GM19372 (cell line): ENCODE data around the gene ANTXR2.

Experiments used
- ATAC-seq: cut with Tn5 transposase; IDR thresholded peaks from one replicate; pipeline ENCODE4 v1.9.1; 2021; ENCODE audit warnings: mild to moderate bottlenecking, low read depth, moderate library complexity; ENCODE audit not compliant: unreplicated experiment

Gene ANTXR2

DNA sequence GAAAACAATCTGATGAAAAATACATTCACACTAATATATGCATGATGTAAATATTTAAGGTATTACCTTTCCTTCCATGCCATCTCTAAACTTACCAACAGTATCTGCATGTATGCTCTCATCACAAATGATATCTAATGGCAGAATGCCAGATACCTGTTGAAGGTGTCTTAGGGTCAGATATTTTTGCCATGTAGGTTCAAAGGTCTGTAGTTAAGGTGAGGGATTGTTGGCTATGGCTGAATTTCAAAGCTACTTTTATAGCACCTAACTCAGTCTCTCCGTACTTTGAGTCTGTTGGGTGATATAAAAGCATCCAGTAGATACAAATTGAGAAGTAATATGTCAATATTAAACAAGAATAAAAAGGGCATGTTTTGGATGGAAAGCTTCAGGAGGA, 19.8 kb upstream of the ANTXR2 start:
- ATAC-seq, result no peak

GRCh38 chr4:80092088-80092487, 19.1 kb upstream of the ANTXR2 start:
- no peak for ATAC-seq

DNA sequence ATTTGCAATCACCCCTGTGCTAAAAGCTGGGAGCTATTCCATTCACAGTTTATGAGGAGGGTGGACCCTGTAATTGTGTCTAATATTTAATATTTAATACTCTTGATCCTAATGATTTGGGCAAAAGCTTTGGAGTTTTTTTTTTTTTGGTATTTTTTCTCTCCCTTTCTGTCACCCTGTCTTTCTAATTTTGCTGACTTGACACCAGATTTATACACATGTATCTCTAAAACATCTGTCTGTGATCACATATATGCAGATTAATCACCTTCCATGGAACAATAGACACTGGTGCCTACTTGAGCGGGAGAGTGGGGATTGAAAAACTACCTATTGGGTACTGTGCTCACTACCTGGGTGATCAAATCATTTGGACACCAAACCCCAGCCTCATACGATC, 18.7 kb upstream of the ANTXR2 start:
- no peak for ATAC-seq

DNA sequence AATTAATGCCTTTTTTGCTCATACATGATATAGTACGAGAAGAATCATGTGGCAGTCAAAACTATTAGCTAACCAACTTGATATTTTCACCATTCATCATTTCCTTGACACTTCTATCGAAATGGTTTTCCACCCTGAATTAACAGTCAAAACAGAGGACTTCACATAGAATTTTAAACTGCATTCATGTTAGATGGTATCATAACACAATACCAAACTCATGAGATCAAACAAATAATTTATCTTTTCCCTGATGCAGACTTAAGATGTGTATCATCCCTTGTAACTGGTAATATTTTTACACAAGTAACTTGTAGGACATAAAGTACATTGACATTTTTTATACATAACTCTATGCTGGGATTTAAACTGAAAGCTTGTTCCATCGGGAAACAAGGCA, 18.2 kb upstream of the ANTXR2 start:
- ATAC-seq, result no peak

DNA sequence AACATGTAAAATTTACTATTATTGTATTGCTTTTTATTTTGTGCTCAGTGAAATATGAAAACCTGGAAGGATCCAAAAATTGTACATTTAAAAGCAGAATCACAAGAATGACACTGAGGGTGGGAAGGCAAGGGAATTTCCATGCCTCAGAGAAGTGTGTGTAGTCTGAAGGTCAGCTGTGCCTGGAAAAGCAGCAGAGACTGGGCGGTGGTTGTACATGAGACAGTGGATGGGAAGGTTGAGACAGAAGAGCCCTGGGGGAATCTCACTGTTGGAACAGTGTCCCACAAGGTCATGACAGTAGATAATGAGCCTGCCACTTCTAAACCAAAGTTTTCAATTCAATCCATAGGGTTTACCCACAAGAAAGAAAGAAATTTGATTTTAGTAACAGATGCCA, 17.1 kb upstream of the ANTXR2 start:
- ATAC-seq, result no peak

DNA sequence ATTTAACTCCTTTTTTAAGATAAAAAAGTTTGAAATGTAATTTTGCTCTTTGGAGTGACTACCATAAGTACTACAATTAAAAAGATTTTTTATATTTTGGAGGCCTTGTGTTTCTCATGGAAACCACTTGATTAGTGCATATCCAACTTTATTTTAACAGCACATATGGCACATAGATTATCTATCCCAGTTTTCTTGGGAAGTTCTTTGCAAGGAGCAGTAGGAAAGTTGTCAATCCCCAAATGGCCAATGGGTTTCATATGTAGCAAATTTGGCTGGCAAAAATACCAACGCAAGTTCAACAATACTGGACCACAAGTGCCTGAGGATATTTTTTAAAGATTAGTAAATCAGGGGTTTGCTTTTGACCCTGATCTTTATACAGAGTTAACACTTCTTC, 15.4 kb upstream of the ANTXR2 start:
- ATAC-seq, result no peak

DNA sequence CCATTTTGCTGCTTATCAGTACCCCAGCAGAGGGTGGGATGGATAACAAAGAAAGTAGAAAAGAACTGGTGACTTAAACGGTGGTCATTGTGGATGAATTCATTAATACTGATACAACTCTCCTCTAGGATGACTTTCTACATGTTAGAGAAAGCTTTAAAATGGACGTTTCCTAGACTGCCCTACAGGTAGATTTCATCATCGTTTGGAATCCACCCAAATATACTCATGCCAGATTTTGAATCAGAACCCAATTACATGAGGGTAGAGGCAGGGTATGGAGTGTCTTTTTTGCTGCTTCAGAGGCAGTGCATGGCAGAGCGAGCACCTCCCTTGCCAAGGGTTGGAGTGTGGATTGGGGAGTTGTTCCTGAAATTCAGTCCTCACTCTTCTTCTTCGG, 13.3 kb upstream of the ANTXR2 start:
- no peak for ATAC-seq

GRCh38 chr4:80085081-80085480, 12.1 kb upstream of the ANTXR2 start:
- no peak for ATAC-seq

- ATAC-seq, result no peak
Measured at GRCh38 chr4:80082693-80083092, 9.7 kb upstream of the ANTXR2 start.

DNA sequence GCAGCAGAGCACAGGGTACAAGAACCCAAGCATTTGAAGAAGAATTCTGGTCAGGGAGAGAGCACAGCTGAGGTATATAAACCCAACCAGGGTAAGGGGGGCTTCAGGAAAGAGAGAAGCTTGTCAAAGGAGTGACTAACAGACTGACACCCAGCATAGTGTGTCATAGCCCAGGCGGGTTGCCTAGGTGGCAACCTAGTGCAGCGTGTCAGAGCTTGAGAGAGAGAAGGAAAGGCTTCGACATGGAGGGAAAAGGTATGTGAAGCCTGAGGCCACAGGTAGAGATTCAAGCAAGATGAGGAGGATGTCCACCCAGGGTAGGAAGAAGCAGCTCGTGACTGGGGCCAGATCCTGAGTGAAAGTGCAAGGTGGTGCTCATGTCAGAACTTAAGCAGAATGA, 8.5 kb upstream of the ANTXR2 start:
- no peak for ATAC-seq

DNA sequence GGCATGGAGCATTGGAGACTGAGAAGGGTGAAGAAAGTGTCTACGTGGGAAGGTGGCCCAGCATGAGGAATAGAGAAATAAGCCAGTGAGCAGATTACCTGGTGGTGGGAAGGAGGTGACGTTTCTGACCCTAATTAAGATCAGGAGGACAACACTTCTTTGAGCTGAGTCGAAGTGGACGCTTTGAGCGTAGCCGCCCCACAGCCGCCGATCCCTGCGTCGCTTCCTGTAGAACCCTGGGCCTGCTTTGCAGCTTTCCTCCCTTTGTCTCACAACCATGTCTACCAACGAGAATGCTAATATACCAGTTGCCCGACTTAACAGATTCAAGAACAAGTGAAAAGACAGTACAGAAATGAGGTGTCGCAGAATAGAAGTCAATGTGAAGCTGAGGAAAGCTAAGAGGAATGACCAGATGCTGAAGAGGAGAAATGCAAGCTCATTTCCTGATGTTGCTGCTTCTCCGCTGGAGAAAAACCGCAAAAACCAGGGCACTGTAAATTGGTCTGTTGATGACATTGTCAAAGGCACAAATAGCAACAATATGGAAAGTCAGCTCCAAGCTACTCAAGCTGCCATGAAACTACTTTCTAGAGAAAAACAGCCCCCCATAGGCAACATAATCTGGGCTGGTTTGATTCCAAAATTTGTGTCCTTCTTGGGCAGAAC, 6.4 kb upstream of the ANTXR2 start:
- no peak for ATAC-seq

DNA sequence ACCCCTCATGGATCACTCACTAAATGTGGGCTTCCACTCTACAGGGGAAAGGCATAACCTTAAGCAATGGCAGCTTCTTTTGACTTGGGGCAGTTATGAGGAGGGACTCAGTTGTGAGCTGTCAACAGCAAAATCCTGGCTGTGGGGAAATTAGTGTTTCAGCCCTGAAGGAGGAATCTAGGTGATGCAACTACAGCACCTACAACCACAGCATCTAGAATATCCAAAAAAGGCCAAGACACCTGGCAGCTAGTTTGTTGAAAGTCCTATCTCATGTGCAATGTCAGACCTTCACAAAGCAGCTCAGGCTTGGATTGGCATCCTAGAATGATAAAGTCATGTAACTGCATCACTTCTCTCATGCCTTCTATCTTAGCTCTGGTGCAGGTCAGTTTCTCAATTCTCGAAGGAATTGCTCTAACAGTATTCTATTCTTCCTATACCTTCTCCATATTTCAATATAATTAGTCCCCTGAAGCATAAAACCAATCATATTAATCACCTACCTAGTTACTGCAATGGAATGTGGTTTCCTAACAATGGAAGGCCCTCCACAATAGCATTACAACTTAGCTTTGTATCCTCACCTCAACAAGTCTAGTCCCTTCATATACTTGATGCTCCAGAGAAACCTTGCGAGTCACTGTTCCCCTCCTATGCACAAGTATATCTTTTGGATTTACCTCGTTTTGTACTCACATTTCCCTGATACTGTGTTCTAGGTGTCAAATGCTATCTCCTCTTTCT, 5.5 kb upstream of the ANTXR2 start:
- no peak for ATAC-seq

- no peak for ATAC-seq
Measured at GRCh38 chr4:80077639-80078038, 4.6 kb upstream of the ANTXR2 start.

DNA sequence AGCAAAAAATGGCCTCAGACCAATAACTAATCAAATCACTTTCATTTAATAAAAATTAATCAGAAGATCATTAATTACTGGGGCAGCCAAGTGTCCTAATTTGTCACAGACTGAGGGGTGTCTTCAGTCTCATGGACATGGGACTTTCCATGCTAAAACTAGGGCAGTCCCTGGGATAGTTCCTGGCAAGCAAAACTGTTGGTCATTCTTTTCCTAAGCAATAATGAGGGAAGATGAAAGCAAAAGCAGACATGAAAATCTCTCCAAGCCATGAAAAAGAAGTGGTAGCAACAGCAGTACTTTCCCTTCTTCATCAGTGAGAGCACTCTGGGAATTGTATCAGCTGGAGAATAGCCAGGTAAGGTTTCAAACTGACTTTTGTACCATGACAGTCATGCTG, 3.7 kb upstream of the ANTXR2 start:
- no peak for ATAC-seq

DNA sequence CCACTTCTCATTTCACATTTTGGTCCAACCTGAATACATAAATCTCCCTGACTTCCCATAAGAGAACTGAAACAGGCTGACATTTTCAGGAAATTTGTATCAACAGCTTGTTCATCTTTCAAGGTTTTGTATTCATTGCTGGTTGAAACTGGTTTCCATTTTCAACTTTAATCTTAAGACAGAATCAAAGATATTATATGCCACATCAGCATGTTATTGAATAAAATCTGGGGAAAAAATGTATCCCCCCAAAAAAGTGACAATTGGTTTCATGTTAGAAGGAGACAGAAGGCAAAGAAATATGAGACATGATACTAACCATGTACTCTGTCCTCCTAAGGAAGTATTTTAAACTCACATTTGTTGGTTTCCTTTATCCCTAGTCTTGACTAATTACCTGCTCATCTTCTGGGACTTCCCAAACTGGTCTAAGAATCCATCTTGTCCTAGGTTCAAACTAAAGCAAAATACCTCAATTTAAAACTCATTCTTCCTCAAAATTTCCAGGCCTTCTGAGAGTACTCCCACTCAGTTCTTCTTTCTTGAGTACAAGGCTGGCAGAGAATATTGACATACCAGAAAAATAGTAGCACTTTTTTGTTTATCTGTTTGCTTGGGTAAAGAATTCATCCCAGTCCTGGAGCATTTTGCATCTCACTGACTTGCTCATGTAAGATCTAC, 3.1 kb upstream of the ANTXR2 start:
- ATAC-seq, result no peak

DNA sequence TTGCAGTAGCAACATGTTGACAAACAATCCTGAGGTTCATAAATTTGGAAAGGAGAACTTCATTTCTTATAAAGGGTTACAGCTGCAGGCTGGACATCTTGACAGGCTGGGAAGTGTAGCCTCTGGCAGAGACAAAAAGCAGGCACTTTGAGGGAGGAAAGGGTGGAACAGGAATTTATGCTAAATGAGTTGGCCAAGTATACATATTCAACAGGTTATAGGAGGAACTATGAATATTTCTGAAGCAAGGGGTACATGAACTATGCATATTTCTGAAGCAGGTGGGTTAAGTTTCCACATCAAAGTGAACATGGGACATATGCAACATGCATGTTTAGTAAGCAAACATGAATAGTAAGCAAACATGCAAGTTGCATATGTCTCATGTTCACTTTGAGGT, 1.6 kb upstream of the ANTXR2 start:
- no peak for ATAC-seq

GRCh38 chr4:80074069-80074468, 1.0 kb upstream of the ANTXR2 start:
- no peak for ATAC-seq

GRCh38 chr4:80073473-80074008, 512 bp upstream of the ANTXR2 start:
- peak; percentile 50 for ATAC-seq

DNA sequence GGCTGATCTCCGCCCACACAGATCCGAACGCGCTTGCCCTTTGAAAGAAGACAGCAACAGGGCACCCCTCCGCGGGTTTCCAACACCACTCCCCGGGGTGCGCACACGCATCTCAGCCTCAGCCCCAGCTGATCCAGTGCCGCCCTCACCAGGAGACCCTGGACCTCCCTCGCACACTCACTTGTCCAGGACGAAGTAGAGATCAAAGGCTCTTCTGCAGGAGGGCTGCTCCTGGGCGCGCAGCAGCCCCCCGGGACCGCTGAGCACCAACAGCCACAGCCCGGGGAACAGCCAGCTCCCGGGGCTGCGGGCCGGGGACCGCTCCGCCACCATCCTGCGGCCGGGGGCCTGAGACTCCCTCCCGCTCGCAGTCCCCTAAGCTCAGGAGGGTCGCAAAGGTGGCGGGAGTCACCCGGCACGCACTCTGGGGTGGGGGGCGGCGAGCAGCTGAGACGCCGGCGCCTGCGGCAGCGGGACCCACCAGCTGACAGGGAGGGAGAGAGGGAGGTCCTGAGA, 743 bp downstream of the ANTXR2 start:
- ATAC-seq, result peak; percentile 18

DNA sequence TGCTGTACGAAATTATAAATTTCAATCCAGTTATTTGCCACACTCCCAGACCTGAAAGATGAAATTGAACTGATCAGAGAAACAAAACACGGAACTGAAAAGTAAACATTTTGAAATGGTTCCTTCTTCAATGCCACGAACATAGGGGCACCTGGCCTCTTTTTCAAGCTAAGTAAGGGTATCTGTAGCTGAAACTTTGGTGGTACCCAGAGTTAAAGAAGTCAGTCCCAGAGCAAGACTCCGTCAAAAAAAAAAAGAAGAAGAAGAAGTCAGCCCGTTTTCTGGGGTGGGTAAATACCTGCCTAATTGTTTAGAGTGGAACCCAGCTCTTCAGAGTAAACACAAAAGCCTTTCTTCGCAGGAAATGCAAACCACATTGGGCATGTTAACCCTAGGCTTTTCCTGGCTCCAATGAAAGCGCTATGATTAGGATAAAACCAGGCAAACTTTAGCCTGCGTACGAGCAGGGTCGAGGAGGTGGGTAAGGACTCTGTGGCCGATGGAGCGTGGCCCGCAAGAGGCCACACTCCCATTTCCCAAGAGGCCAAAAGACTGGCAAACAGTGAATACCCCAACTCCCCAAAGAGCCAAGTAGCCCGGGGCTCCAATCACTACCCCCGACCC, 1.3 kb downstream of the ANTXR2 start:
- no peak for ATAC-seq
